BLaER1 (cell line): ENCODE measurements around the gene HSPB9.
A peak's percentile ranks its signal among the peaks of the same experiment; 100 is the strongest.

ENCODE experiments used
- H3K27ac ChIP-seq: shearing (Covaris generic); formaldehyde crosslinking; 2 replicates; pipeline ENCODE4 v1.8.1; 2022
- H3K27me3 ChIP-seq: shearing (Covaris generic); formaldehyde crosslinking; 2 replicates; pipeline ENCODE4 v1.8.1; 2022
- H3K36me3 ChIP-seq: shearing (Covaris generic); formaldehyde crosslinking; 2 replicates; pipeline ENCODE4 v1.8.1; 2022
- H3K4me1 ChIP-seq: shearing (Covaris generic); formaldehyde crosslinking; 2 replicates; pipeline ENCODE4 v1.8.1; 2022
- H3K4me2 ChIP-seq: shearing (Covaris generic); formaldehyde crosslinking; 2 replicates; pipeline ENCODE4 v1.8.1; 2022
- H3K4me3 ChIP-seq: shearing (Covaris generic); formaldehyde crosslinking; 2 replicates; pipeline ENCODE4 v1.8.1; 2022
- H3K9ac ChIP-seq: shearing (Covaris generic); formaldehyde crosslinking; 2 replicates; pipeline ENCODE4 v1.8.1; 2022
- H3K9me3 ChIP-seq: shearing (Covaris generic); formaldehyde crosslinking; 2 replicates; pipeline ENCODE4 v1.8.1; 2022
- H4K20me1 ChIP-seq: shearing (Covaris generic); formaldehyde crosslinking; 2 replicates; pipeline ENCODE4 v1.8.1; 2022
- Cebpa-rat ChIP-seq: shearing (Covaris generic); IDR thresholded peaks from 2 replicates; pipeline ENCODE4 v1.8.1; 2022

Gene HSPB9, protein sequence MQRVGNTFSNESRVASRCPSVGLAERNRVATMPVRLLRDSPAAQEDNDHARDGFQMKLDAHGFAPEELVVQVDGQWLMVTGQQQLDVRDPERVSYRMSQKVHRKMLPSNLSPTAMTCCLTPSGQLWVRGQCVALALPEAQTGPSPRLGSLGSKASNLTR

DNA sequence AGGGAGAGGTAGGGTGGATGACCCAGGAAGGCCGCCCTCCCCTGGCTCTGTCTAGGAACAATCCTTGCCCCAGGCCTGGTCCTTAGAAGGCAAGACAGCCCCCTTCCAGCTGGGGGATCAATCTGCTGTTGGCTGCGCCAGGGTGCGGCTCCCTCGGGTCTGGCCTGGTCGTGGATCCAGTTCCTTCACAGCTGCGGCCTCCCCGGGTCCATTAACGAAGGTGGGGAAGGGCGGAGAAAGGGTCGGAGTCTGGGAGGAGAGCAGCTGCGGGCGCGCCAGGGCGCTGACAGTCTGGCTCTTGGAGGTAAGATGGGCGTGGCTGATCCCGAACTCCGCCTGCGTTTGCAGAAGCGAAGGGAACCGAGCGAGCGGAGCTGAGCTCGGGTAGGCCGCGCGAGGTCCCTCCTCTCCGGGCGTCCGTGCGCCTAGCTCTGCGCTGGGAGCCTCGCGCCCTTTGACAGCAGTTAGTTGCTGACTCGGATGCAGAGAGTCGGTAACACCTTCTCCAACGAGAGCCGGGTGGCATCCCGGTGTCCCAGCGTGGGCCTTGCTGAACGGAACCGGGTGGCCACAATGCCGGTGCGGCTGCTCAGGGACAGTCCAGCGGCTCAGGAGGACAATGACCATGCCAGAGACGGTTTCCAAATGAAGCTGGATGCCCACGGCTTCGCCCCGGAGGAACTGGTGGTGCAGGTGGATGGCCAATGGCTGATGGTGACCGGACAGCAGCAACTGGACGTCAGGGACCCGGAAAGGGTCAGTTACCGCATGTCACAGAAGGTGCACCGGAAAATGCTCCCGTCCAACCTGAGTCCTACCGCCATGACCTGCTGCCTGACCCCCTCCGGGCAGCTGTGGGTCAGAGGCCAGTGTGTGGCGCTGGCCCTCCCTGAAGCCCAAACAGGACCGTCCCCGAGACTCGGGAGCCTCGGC, at the start of gene HSPB9:
TSS of gene HSPB9 (plus strand) at position 434 of the 933 bp plus-strand sequence. CDS start at position 481, 47 bp downstream.
- H3K36me3 ChIP-seq = peaks cover 67% of the 10 kb centered on the region
- H3K4me1 ChIP-seq = peaks cover 19% of the 10 kb centered on the region
- H3K4me3 ChIP-seq = no peak within 1 kb of the TSS
- H4K20me1 ChIP-seq = no peaks in the 10 kb centered on the region
- TF ChIP-seq Cebpa-rat = no peak
- H3K4me2 ChIP-seq = peak within 1 kb of the TSS; percentile 85
- no peaks in the 10 kb centered on the region for H3K9me3 ChIP-seq
- no peaks in the 10 kb centered on the region for H3K27me3 ChIP-seq
- H3K9ac ChIP-seq = no peak within 1 kb of the TSS
- peak within 1 kb of the TSS; percentile 49; the same call in 1 of the 2 replicates for H3K27ac ChIP-seq

DNA sequence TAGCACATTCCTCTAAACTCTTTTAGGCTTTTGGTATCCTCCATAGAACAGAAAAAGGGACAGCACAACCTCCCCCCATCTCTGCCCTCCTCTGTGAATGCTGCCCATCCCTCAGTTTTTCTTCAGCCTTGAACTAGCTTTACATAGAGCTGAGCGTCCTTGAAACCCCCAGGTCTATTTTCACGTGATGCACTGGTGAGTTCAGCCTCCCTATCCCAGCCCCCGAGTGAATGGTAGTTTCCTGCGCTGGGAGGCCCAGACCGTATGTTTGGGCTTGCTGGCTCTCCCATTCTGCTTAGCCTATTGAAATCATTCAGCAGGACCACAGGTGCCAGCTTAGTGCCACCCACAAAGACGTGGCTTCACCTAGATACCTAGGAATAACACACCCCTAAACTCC, 46.8 kb upstream of the HSPB9 start:
- Histone ChIP-seq H3K4me2 (no peak overlapping the region), H3K9me3 (no peaks in the 10 kb centered on the region), H3K27ac (no peak overlapping the region), H4K20me1 (0 out of 2 replicates have a peak, but pooled peaks cover 11% of the 10 kb centered on the region), H3K4me1 (peaks cover 22% of the 10 kb centered on the region), H3K9ac (no peak overlapping the region), H3K4me3 (no peak overlapping the region), H3K27me3 (peaks cover 33% of the 10 kb centered on the region), H3K36me3 (no peaks in the 10 kb centered on the region)
- TF ChIP-seq Cebpa-rat = no peak

DNA sequence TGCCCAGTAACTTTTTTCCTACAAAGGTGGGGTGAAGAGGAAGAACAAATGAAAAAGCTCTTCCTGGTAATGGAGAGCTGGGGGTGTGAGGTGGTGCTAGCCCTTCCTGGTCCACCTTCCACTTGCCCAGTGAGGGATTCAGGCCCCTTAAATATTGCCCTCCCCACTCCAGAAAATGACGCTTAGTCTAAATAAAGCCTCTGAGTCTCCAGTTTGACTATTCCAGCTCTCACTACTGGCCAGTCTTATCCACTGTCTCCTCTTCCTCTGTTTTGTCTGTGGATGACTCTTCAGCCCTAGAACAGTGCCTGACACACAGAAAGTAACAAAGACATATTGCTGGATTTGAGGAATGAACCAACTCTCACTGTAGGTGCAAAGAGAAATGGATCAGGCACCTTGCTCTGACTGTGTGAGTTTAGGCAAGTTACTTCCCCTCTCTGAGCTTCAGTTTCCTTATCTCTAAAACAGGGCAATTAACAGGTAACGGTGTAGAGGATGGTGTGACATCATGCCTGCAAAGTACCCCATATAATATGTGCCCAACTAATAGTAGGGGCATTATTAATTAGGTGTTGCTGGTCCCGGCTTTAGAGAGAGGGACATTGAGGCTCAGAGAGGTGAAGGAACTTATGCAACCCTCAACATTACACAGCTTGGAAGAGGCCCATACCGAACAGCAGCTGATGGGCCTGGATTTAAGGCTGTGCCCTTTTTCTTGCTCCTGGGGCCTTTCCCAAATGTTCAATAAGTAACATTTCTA, 45.6 kb upstream of the HSPB9 start:
- Histone ChIP-seq H3K4me1 (peaks cover 14% of the 10 kb centered on the region), H3K4me3 (no peak overlapping the region), H3K27ac (no peak overlapping the region), H3K27me3 (peaks cover 21% of the 10 kb centered on the region), H4K20me1 (no peaks in the 10 kb centered on the region), H3K4me2 (no peak overlapping the region), H3K36me3 (no peaks in the 10 kb centered on the region), H3K9ac (no peak overlapping the region), H3K9me3 (no peaks in the 10 kb centered on the region)
- no peak for TF ChIP-seq Cebpa-rat

DNA sequence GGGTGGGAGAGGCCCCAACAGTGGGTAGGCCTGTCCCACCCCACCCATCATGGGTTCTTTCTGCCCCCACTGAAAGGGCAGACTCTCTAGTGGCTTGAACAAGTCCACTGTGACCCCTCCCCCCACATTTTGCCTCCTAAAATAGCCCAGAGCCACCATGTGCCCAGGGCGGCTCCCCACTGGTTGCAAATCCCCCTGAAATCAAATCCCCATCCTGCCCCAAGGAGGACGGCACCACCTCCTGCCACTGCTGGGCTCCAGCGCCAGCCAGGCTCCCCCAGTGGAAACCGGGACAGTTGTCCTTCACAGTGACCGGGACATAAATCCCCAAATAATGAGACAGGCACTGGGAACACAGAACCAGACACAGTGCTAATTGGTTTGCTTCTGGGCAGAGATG, 44.8 kb upstream of the HSPB9 start:
- Histone ChIP-seq H3K9ac (no peak overlapping the region), H3K27ac (no peak overlapping the region), H3K4me2 (no peak overlapping the region), H4K20me1 (no peaks in the 10 kb centered on the region), H3K9me3 (no peaks in the 10 kb centered on the region), H3K4me3 (no peak overlapping the region), H3K4me1 (peaks cover 6% of the 10 kb centered on the region), H3K27me3 (peaks cover 14% of the 10 kb centered on the region), H3K36me3 (no peaks in the 10 kb centered on the region)
- TF ChIP-seq Cebpa-rat = no peak

DNA sequence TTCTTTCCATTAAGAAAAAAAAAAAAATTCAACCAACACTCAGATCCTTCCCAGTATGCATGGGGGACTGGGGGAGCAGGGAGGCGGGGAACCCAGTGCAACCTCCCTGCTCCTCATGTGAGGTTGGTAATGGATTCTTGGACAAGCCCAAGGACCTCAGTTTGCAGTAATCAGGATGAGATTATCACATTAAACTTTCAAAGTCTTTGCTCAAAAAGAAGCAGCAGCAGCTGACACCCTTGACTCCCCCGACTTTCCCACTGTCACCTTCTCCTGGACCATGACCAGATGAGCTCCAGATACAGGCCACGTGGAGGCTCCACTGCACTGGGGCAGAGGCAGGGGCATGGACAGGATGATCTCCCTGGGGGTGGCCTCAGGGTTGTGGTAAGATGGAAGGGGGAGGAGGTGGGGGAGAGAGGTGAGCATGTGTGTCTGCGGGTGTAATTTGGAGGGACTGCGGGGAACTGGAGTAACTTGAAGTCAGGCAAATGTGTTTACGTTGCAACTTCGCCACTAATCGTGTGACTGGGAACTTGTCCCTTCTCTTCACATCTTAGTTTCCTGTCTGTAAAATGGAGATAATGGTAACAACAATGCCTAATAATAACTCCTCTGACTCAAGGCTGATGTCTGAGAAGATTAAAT, 44.1 kb upstream of the HSPB9 start:
- H3K4me3 ChIP-seq = no peak overlapping the region
- H3K9me3 ChIP-seq = no peaks in the 10 kb centered on the region
- peaks cover 6% of the 10 kb centered on the region for H3K27me3 ChIP-seq
- no peaks in the 10 kb centered on the region for H4K20me1 ChIP-seq
- peaks cover 4% of the 10 kb centered on the region; the same call in 1 of the 2 replicates for H3K4me1 ChIP-seq
- H3K9ac ChIP-seq = peak overlapping the region; percentile 19; the same call in 1 of the 2 replicates
- no peak for TF ChIP-seq Cebpa-rat
- H3K4me2 ChIP-seq = no peak overlapping the region
- no peaks in the 10 kb centered on the region for H3K36me3 ChIP-seq
- H3K27ac ChIP-seq = no peak overlapping the region

DNA sequence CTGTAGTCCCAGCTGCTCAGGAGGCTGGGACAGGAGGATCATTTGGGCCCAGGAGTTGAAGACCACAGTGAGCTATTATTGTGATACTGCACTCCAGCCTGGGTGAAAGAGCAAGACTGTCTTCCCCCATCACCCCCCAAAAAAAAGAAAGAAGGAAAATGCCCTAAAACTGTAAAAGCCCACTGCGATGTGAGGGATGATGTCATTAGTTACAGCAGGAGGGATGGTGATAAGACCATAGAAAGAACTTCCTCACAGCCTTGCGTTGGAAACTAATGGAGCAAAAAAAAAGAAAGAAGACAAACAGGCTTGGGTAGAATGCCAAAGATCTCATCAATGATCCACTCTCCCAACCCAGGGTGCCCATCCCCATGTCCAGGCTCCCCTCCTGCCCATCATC, 43.1 kb upstream of the HSPB9 start:
- H3K4me1 ChIP-seq = peaks cover 4% of the 10 kb centered on the region; the same call in 1 of the 2 replicates
- H3K4me2 ChIP-seq = no peak overlapping the region
- no peak for TF ChIP-seq Cebpa-rat
- no peaks in the 10 kb centered on the region for H3K9me3 ChIP-seq
- H3K4me3 ChIP-seq = no peak overlapping the region
- no peaks in the 10 kb centered on the region for H4K20me1 ChIP-seq
- H3K27me3 ChIP-seq = no peaks in the 10 kb centered on the region
- no peak overlapping the region for H3K9ac ChIP-seq
- no peaks in the 10 kb centered on the region for H3K36me3 ChIP-seq
- H3K27ac ChIP-seq = no peak overlapping the region

DNA sequence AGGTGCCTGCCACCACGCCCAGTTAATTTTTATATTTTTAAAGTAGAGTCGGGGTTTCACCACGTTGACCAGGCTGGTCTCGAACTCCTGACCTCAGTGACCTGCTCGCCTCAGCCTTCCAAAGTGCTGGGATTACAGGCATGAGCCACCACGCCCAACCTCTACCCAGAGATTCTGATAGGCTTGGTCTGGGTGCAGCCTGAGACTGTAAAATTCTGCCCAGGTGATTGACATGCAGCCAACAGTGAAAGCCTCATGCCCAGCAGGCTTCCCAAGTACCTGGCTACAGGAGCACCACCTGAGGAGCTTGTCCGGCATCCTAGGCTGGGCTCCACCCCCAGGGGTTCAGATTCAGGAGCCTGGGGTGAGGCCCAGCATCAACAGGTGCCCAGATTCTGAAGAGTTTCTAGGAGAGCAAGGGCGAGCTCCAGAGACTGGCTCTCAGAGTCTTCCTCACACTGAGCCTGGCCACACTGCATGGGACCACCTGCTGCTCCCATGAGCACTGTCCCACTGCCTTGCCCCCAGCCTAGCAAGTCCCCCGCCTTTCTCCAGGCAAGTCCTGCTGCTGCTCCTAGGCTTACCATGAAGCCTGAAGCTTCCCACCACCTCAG, 41.0 kb upstream of the HSPB9 start:
- Histone ChIP-seq H3K4me1 (peaks cover 4% of the 10 kb centered on the region; the same call in 1 of the 2 replicates), H3K9me3 (no peaks in the 10 kb centered on the region), H3K36me3 (no peaks in the 10 kb centered on the region), H3K4me3 (no peak overlapping the region), H3K27ac (no peak overlapping the region), H3K9ac (no peak overlapping the region), H3K4me2 (no peak overlapping the region), H3K27me3 (no peaks in the 10 kb centered on the region), H4K20me1 (no peaks in the 10 kb centered on the region)
- no peak for TF ChIP-seq Cebpa-rat

DNA sequence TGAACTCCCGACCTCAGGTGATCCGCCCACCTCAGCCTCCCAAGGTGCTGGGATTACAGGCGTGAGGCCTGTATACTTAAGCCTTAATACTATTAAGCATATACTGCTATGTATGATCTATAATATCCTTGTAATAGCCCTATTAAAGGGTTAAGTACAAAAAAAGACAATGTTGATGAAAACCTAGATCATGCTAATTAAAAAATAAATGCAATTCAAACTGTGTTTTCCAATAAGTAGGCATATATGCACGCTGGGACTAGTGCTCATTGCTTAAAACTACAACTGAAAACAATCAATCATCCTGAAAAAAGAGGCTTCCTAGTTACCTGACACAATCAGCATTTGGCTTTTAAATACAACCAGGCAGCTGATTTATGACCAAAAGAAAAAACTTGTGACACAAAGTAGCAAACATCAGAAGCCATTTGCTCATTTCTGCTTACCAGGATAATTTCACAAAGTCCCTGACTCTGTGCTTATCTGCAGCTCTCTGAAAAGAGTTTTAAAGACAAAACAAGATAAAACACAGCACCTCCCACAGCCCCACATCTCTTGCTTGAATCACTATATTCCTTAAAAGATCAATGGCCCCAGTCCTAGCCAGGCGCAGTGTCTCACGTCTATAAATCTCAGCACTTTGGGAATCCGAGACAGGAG, 35.4 kb upstream of the HSPB9 start:
- TF ChIP-seq Cebpa-rat = no peak

More for the DNA sequence above, 35.4 kb upstream of the HSPB9 start:
- Histone ChIP-seq H3K27me3 (no peaks in the 10 kb centered on the region), H3K9ac (no peak overlapping the region), H3K4me3 (no peak overlapping the region), H4K20me1 (no peaks in the 10 kb centered on the region), H3K9me3 (no peaks in the 10 kb centered on the region), H3K27ac (no peak overlapping the region), H3K4me2 (no peak overlapping the region), H3K36me3 (no peaks in the 10 kb centered on the region), H3K4me1 (peaks cover 7% of the 10 kb centered on the region; the same call in 1 of the 2 replicates)
